IMR-90 (cell line): ENCODE data around the gene LHFPL3. TPM values are rescaled to one million over a fixed set of nuclear protein-coding genes. Genes with fewer than 3 reads are reported as not detected.

Experiments used
- ATAC-seq: fragments of 200-7000 bp; cut with Tn5 transposase; 2 replicates; pipeline ENCODE4 v1.9.1; 2020; ENCODE audit warnings: low read depth, mild to moderate bottlenecking, moderate library complexity
- BruUV-seq: library from RNA; stranded (reverse); fragments of 400-500 nt; replicated peaks from 2 replicates; lab custom pipeline; 2021; lab: Mats Ljungman, UMichigan
- CTCF ChIA-PET: fragments of 300-600 bp; formaldehyde crosslinking; extraction: SDS; loops from one replicate; lab custom pipeline; 2021; ENCODE audit warnings: antibody characterized with exemption; lab: Yijun Ruan, JAX
- POLR2A ChIA-PET: fragments of 300-600 bp; sonication (Branson Sonifier 250); formaldehyde crosslinking; loops from one replicate; lab custom pipeline; 2022; ENCODE audit warnings: antibody characterized with exemption; ENCODE audit not compliant: unreplicated experiment; lab: Charles Lee
- DNase-seq: peaks from one replicate; pipeline ENCODE4 v3.0.0; 2013
- H2AFZ ChIP-seq: replicated peaks from 2 replicates; pipeline ENCODE3; 2013; ENCODE audit warnings: low read length, mild to moderate bottlenecking; ENCODE audit not compliant: poor library complexity
- H2AK5ac ChIP-seq: 2 replicates; pipeline ENCODE4 v1.6.1; 2013; ENCODE audit warnings: low read depth, low read length, inconsistent platforms
- H2AK9ac ChIP-seq: replicated peaks from 2 replicates; pipeline ENCODE3; 2013; ENCODE audit warnings: mild to moderate bottlenecking, low read depth, low read length, moderate library complexity; ENCODE audit not compliant: poor library complexity
- H2BK120ac ChIP-seq: 2 replicates; pipeline ENCODE4 v1.6.1; 2013; ENCODE audit warnings: low read depth, low read length, inconsistent platforms
- H2BK15ac ChIP-seq: 3 replicates; pipeline ENCODE4 v1.6.1; 2013; ENCODE audit warnings: low read depth, low read length, inconsistent platforms
- H2BK20ac ChIP-seq: 2 replicates; pipeline ENCODE4 v1.6.1; 2013; ENCODE audit warnings: low read depth, mild to moderate bottlenecking, inconsistent platforms, low read length, moderate library complexity
- H2BK5ac ChIP-seq: 2 replicates; pipeline ENCODE4 v1.6.1; 2013; ENCODE audit warnings: mild to moderate bottlenecking, low read depth, low read length, inconsistent platforms; ENCODE audit not compliant: poor library complexity, severe bottlenecking
- H3K14ac ChIP-seq: replicated peaks from 2 replicates; pipeline ENCODE4 v1.6.1; 2013; ENCODE audit warnings: low read depth, low read length, inconsistent platforms
- H3K18ac ChIP-seq: 2 replicates; pipeline ENCODE4 v1.6.1; 2013; ENCODE audit warnings: low read depth, low read length, control low read depth
- H3K23ac ChIP-seq: 2 replicates; pipeline ENCODE4 v1.6.1; 2013; ENCODE audit warnings: low read depth, low read length, inconsistent platforms
- H3K27ac ChIP-seq: 2 replicates; pipeline ENCODE4 v1.5.1; 2013; ENCODE audit warnings: mild to moderate bottlenecking, control low read depth, low read length; ENCODE audit not compliant: insufficient read depth
- H3K27me3 ChIP-seq: 2 replicates; pipeline ENCODE4 v1.6.1; 2013; ENCODE audit warnings: low read length; ENCODE audit not compliant: control insufficient read depth, insufficient read depth
- H3K36me3 ChIP-seq: 2 replicates; pipeline ENCODE4 v1.6.1; 2013; ENCODE audit warnings: low read length, mixed read lengths; ENCODE audit not compliant: control insufficient read depth, insufficient read depth
- H3K4ac ChIP-seq: 2 replicates; pipeline ENCODE4 v1.6.1; 2013; ENCODE audit warnings: low read depth, low read length, inconsistent platforms
- H3K4me1 ChIP-seq: 2 replicates; pipeline ENCODE4 v1.6.1; 2013; ENCODE audit warnings: low read length, mixed read lengths; ENCODE audit not compliant: control insufficient read depth, insufficient read depth
- H3K4me2 ChIP-seq: 2 replicates; pipeline ENCODE4 v1.6.1; 2013; ENCODE audit warnings: low read depth, mild to moderate bottlenecking, control low read depth, low read length, moderate library complexity
- H3K4me3 ChIP-seq: 2 replicates; pipeline ENCODE4 v1.5.1; 2013; ENCODE audit warnings: low read depth, mild to moderate bottlenecking, control low read depth, low read length, moderate library complexity; ENCODE audit not compliant: insufficient read depth
- H3K56ac ChIP-seq: 2 replicates; pipeline ENCODE4 v1.6.1; 2013; ENCODE audit warnings: low read length, inconsistent platforms; ENCODE audit not compliant: insufficient read depth; ENCODE audit errors: extremely low read depth
- H3K79me1 ChIP-seq, 2 experiments: 2 replicates each; pipeline ENCODE4 v1.6.1; 2013; ENCODE audit warnings: low read length in 2 of 2, inconsistent platforms in 1 of 2, low read depth in 1 of 2
- H3K9ac ChIP-seq: 2 replicates; pipeline ENCODE4 v1.6.1; 2013; ENCODE audit warnings: low read depth, low read length, control low read depth
- H3K9me1 ChIP-seq: 2 replicates; pipeline ENCODE4 v1.6.1; 2013; ENCODE audit warnings: low read length, inconsistent platforms; ENCODE audit not compliant: insufficient read depth
- H3K9me3 ChIP-seq: 2 replicates; pipeline ENCODE4 v1.6.1; 2013; ENCODE audit warnings: low read length; ENCODE audit not compliant: control insufficient read depth, insufficient read depth
- H4K20me1 ChIP-seq: 2 replicates; pipeline ENCODE4 v1.6.1; 2013; ENCODE audit warnings: low read length, inconsistent platforms; ENCODE audit not compliant: insufficient read depth
- H4K5ac ChIP-seq: 2 replicates; pipeline ENCODE4 v1.6.1; 2013; ENCODE audit warnings: mild to moderate bottlenecking, low read depth, low read length, control low read depth
- H4K8ac ChIP-seq, 2 experiments: 2 replicates each; pipeline ENCODE4 v1.6.1; 2013; ENCODE audit warnings: low read depth in 2 of 2, low read length in 2 of 2, control low read depth in 1 of 2, inconsistent platforms in 1 of 2
- H4K91ac ChIP-seq: 2 replicates; pipeline ENCODE4 v1.6.1; 2013; ENCODE audit warnings: low read depth, low read length, inconsistent platforms; ENCODE audit not compliant: insufficient read depth
- CEBPB ChIP-seq: IDR thresholded peaks from 2 replicates; pipeline ENCODE4 v1.6.1; 2012; ENCODE audit warnings: low read depth, low read length, improper control_type of control experiment
- CHD1 ChIP-seq: IDR thresholded peaks from 2 replicates; pipeline ENCODE4 v1.6.1; 2012; ENCODE audit warnings: low read depth, low read length, improper control_type of control experiment
- FOS ChIP-seq: fragments of 150-350 bp; IDR thresholded peaks from 2 replicates; pipeline ENCODE4 v1.6.1; 2016; ENCODE audit warnings: low read depth, low read length
- NFE2L2 ChIP-seq: fragments of 150-350 bp; IDR thresholded peaks from 2 replicates; pipeline ENCODE4 v1.6.1; 2016; ENCODE audit warnings: low read depth, mild to moderate bottlenecking, low read length
- RFX5 ChIP-seq: IDR thresholded peaks from 2 replicates; pipeline ENCODE4 v1.8.0; 2012; ENCODE audit warnings: low read depth, mild to moderate bottlenecking, low read length, moderate library complexity
- SMC3 ChIP-seq: fragments of 150-350 bp; IDR thresholded peaks from 2 replicates; pipeline ENCODE4 v1.6.1; 2016; ENCODE audit warnings: low read depth, mild to moderate bottlenecking, antibody characterized with exemption, low read length, moderate library complexity
- WGBS, 2 experiments: methylation state at CpG; one replicate each; pipeline versions ENCODE4 v1.1.5 to v1.1.7; 2013; ENCODE audit warnings: missing lambda C conversion rate in 2 of 2; ENCODE audit not compliant: insufficient read length in 1 of 2; ENCODE audit errors: extremely low coverage in 2 of 2; 5-methylcytosine and 5-hydroxymethylcytosine counted together
- dilution Hi-C: fragments of 300-500 bp; cut with HindIII; formaldehyde crosslinking; loops from one replicate; pipeline ENCODE4 v1.14.3; 2018; ENCODE audit warnings: low sequenced_read_pairs; ENCODE audit not compliant: unreplicated experiment
- in situ Hi-C: fragments of 300-500 bp; cut with MboI; formaldehyde crosslinking; loops from 3 replicates; pipeline ENCODE4 v1.14.3; 2019; ENCODE audit warnings: low sequenced_read_pairs, inconsistent platforms, mixed read lengths
- intact Hi-C: fragments of 100-400 bp; cut with micrococcal nuclease; formaldehyde crosslinking; loops from 2 replicates; pipeline ENCODE4 v1.10.0; 2022
- polyA plus RNA-seq, 3 experiments: library from polyadenylated mRNA; depleted of rRNA; stranded (reverse); fragments of >200 nt; gene quantifications; 2 replicates each; pipeline ENCODE4 v1.2.3, GENCODE V29; 2012; ENCODE audit warnings: low replicate concordance in 1 of 3
- total RNA-seq: library from RNA; depleted of rRNA; stranded (reverse); fragments of >200 nt; gene quantifications from 2 replicates; pipeline ENCODE4 v1.2.3, GENCODE V29; 2012

Gene LHFPL3
- total and polyA plus RNA-seq, 2 of the 4 experiments (the other 2 are of a cell fraction): not detected

DNA sequence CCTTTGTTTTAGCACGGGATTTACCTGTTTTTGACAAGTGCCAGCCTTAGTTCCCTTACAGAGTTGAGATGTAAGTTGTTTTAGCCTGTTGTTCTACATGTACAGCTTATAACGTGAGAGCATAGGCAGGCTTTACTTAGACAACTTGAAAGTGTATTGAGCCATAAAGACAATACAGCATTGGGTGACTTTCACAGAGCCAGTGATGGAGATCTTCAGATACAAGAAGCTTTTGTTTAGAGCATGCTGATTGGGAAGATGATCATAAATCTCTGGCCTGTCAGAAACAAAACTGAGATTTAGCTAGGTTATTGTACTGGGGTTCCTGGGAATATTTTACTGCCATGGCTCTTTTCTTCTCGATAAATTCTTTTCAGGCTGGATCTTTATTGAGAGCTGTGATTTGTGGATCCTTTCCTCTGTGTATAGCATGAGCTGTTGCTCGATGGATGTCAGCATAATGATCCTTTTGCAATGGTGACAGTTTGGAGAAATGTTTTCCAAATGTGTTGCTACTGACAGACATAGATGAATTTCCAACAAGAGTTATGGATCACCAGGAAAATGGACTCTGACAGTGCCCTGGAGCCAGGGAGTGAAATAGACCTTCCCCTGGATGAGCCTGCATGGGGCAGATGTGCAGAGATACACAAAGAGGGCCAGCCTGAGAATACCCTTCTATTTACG, 30.2 kb downstream of the LHFPL3 start:
- ATAC-seq: no peak
- Histone ChIP-seq H3K4me2 (no peak overlapping the region), H2BK15ac (no peak overlapping the region), H2BK120ac (no peak overlapping the region), H3K4me3 (no peak overlapping the region), H2BK5ac (no peak overlapping the region), H3K4ac (no peak overlapping the region), H3K14ac (no peak overlapping the region), H4K5ac (no peak overlapping the region), H3K23ac (no peak overlapping the region), H3K9me3 (no peaks in the 10 kb centered on the region), H3K27me3 (no peaks in the 10 kb centered on the region), H3K9me1 (no peaks in the 10 kb centered on the region), H2AFZ (no peak overlapping the region), H4K91ac (no peak overlapping the region), H3K18ac (no peak overlapping the region), H3K79me1 (no peaks in the 10 kb centered on the region), H3K27ac (no peak overlapping the region), H3K56ac (no peak overlapping the region), H4K8ac (no peak overlapping the region), H2AK5ac (no peak overlapping the region), H3K4me1 (no peaks in the 10 kb centered on the region), H3K36me3 (no peaks in the 10 kb centered on the region), H3K9ac (no peak overlapping the region), H4K20me1 (no peaks in the 10 kb centered on the region), H2BK20ac (no peak overlapping the region), H2AK9ac (no peak overlapping the region)
- CTCF ChIA-PET: no interaction called here
- intact Hi-C loops: no loop called here
- 0% methylated on average over 2 of the region's 5 CpGs; no CpG with 5 or more reads in 1 of the 2 experiments for WGBS, 2 experiments
- BruUV-seq: no TSS peak
- in situ Hi-C loops: no loop called here
- dilution Hi-C loops: no loop called here
- POLR2A ChIA-PET: no interaction called here
- no peak for DNase-seq
- TF ChIP-seq NFE2L2 (no peak), SMC3 (no peak), FOS (no peak), CEBPB (no peak), CHD1 (no peak), RFX5 (no peak)
